Activated CD8-positive, alpha-beta memory T cell treated with anti-CD3 and anti-CD28 coated beads for 24 hours (primary cell): ENCODE data around the gene C6orf15.

Source experiments
- DNase-seq: peaks from one replicate; pipeline ENCODE4 v3.0.0-alpha.2; 2020

The C6orf15 gene

GRCh38 chr6:31112478-31112877 lies at the start of gene C6orf15:
Gene C6orf15, minus strand, starts transcription at chr6:31112575. Its CDS starts 20 bp downstream, at chr6:31112555.
- DNase-seq, result no peak

DNA sequence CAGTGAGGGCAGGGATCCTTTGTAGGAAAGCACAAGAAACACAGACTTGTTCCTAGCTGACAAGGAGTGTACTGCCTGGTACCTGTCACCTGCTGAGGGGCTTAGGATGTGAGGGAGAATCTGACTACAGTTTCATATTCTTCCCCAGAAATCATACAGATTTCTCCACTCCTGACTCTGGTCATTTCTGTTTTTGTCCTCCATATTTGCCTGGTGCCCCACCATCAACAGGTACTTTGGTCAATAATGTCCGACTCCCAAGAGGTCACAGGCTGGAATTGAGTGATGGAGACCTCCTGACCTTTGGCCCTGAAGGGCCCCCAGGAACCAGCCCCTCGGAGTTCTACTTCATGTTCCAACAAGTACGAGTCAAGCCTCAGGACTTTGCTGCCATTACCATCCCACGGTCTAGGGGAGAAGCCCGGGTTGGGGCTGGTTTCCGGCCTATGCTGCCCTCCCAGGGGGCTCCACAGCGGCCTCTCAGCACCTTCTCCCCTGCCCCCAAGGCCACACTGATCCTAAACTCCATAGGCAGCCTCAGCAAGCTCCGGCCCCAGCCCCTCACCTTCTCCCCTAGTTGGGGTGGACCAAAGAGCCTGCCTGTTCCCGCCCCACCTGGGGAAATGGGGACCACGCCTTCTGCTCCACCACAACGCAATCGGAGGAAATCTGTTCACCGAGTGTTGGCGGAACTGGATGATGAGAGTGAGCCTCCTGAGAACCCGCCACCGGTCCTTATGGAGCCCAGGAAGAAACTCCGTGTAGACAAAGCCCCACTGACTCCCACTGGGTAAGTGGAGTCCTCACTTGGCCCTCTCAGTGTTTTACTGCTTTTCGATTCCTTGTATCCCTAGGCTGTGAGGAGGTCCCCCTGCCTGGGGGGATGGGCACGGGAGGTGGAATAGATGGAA lies 49.1 kb upstream of the C6orf15 start:
- DNase-seq, result no peak

- DNase-seq, result peak; percentile 67
Measured at GRCh38 chr6:31158863-31159855, 46.8 kb upstream of the C6orf15 start.

DNA sequence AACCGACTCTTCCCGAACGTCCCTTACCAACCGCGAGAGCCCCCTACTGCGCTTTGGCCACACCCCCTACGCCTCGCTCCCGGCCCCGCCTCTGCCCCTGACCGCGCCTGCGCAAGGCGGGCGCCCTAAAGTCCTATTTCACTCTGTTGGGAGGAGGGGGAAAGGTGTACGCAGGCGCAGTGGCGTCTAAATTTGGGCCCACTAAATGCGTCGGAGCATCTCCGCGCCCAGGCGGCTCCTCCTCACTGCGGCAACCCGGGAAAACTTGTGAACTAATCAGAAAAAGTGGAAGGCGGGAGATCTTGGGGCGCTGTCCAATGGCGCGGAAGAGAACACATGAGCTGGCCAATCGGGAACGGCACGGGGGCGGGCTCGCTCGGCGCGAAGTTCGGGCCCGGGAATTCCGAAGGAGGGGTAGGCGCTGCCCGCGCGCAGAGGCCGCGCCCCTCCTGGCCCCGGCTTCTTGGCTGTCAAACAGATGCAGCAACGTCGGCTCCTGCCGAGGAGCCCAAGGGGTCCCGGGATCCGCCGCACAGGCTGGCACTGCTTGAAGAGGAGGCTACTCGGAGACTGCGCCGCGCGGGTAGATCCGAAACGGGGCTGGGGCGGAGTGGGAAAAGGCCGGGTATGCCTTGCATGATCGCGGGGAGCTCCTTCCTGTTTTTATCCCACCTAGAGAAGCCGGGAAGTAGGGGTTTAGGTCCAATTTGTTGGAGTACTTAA lies 45.9 kb upstream of the C6orf15 start, which contains the start of gene TCF19:
Gene TCF19 (plus strand): TSS at position 450 of the 723 bp plus-strand sequence. CDS start 881 bp downstream, outside the sequence.
- DNase-seq, result peak; percentile 99

GRCh38 chr6:31157513-31158139 lies 45.3 kb upstream of the C6orf15 start, which contains the start of gene CCHCR1:
Gene CCHCR1, minus strand, starts transcription at chr6:31157802. Its CDS starts 202 bp downstream, at chr6:31157600.
- DNase-seq, result no peak

DNA sequence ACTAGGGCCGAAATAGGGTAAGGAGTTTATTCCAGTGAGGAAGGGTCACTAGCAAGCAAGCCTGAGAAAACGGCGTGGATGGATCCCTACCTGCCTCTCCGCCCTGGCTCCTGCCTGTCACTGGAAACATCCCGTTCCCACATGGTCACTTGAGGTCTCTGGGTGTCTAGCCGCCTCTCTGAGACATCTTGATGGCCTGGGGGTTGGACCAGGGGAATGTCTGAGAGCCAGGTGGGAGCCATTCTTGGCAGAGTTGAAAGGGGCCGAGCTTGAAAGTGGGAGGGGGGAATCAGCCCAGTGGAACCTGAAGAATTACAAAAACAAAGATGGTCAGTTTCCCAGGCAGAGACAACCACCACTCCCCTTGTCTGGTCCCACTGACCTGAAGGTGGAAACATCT lies 44.3 kb upstream of the C6orf15 start:
- no peak for DNase-seq

GRCh38 chr6:31154436-31154835 lies 42.1 kb upstream of the C6orf15 start:
- DNase-seq, result no peak

DNA sequence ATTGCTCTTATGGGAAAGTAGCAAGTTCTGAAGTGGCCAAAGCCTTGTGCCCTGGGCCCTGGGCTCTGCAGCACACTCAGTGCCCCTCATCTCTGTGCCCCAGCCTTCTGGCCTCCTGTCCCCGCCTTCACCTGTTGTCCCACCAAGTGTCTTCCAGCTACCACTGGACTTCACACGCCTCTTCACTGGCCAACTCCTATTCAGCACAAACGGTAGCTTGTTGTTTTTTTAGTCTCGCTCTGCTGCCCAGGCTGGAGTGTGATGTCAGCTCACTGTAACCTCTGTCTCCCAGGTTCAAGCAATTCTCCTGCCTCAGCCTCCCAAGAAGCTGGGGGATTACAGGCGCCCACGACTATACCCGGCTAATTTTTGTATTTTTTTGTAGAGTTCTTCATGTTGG lies 40.4 kb upstream of the C6orf15 start:
- DNase-seq, result no peak

DNA sequence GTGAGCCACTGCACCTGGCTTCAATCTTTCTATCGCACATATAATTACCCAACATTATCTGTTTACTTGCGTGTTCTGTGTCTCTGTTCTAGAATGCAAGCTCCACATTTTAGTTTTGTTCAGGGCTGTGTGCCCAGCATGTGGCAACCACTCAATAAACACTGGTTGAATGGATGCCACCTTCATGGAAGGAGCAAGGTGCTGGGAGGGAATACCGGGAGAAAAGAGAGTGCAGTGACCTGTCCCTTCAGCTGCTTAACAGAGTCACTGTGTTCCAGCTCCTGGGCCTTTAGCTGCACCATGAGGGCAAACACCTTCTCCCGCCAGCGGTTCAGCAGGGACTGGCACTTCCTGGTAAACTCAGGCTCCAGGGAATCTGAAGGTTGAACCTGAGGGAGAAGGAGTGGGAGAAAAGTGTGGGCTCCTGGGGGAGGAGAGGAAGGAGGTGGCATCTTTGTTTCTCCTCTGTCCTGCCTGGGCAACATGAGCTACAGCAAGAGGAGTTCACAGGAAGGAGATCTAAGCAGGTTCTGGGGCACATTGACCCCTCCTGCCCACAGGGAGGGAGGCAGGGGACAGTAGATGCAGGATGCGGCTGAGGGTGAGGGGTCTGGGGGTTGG lies 37.6 kb upstream of the C6orf15 start:
- no peak for DNase-seq

GRCh38 chr6:31145386-31145785 lies 33.0 kb upstream of the C6orf15 start:
- no peak for DNase-seq

DNA sequence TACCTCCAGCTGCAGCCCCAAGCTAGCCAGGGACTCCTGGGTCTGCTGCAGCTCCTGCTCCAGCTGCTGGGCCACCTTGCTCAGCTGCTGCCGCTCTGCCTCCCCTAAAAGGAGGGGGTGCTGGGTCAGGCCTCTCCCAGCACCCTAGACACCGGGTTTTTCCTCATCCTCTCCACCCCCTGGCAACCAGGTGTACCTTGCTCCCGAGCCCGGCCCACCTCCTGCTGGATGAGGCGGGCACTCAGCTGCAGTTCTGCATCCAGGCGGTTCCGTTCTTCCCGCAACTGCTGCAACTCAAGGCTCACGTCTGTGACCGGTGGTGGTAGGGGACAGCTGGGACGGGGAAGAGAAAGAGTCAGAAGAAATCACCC lies 32.6 kb upstream of the C6orf15 start:
- no peak for DNase-seq

DNA sequence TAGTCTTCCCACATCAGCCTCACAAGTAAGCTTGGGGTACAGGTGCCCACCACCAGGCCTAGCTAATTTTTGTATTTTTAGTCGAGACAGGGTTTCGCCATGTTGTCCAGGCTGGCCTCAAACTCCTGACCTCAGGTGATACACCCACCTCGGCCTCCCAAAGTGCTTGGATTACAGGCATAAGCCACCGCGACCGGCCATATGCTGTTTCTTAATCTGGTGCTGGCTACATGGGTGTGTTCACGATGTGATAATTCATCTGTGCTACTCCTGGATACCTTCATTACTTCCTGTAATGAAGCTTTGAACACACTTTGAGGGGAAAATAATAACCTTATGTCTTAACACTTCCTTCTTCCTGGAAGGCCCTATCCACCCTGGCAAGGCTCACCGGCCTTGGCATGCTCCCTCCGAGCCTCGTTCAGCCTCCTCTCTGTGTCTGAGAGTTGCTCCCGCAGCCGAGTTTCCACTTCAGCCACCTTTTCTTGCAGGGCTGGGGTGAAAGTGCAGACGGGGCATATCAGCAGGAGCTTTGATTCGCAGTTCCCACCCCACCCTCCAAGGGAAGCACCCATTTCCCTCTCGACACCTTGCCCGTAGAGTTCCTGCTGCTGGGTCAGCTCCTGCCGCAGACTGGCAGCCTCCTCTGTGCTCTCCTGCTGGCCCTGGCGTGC lies 32.1 kb upstream of the C6orf15 start:
- no peak for DNase-seq

GRCh38 chr6:31143148-31143547 lies 30.8 kb upstream of the C6orf15 start:
- no peak for DNase-seq

- no peak for DNase-seq
Measured at GRCh38 chr6:31142361-31142761, 30.0 kb upstream of the C6orf15 start.

DNA sequence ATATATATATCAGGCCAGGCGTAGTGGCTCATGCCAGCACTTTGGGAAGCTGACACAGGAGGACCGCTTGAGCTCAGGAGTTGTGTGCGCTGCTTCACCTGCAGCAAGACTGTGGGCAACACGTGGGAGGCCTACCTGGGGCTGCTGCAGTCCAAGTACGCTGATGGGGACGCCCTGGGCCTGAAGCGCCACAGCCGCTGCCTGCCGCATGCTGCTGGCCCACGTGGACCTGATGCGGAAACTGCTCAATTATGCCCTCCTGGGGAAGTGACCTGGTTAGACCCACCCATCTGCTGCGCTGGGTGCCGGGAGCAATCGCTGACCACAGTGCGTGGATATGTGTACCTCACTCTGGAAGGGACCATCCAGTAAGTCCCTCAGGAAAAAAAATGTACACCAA lies 28.3 kb upstream of the C6orf15 start:
- no peak for DNase-seq

GRCh38 chr6:31139599-31139998 lies 27.2 kb upstream of the C6orf15 start:
- no peak for DNase-seq

DNA sequence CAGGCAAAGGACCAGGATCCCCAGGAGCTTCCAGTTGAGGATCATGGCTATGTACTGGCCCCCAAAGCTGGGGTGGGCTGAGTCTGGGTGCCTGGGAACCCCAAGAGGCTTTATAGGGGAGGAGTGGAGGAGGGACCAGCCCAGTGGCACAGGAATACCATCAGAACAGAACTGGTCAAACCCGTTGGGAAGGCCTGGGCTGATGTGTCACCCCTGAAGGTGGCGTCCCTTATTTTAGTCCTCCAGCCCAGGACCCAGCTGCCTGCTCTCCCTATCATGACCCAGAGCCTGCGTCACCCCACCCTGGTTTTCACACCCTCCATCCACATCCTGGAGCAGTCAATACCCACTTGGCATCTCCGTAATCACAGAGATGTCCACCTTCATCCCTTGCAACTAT lies 26.6 kb upstream of the C6orf15 start, which contains the start of gene PSORS1C2:
Gene PSORS1C2 (minus strand): TSS at position 85 of the 400 bp plus-strand sequence. CDS start 40 bp downstream, at position 45.
- no peak for DNase-seq

GRCh38 chr6:31135710-31136109 lies 23.3 kb upstream of the C6orf15 start:
- no peak for DNase-seq

- no peak for DNase-seq
Measured at GRCh38 chr6:31132806-31133205, 20.4 kb upstream of the C6orf15 start.

- DNase-seq, result no peak
Measured at GRCh38 chr6:31131595-31131994, 19.2 kb upstream of the C6orf15 start.

DNA sequence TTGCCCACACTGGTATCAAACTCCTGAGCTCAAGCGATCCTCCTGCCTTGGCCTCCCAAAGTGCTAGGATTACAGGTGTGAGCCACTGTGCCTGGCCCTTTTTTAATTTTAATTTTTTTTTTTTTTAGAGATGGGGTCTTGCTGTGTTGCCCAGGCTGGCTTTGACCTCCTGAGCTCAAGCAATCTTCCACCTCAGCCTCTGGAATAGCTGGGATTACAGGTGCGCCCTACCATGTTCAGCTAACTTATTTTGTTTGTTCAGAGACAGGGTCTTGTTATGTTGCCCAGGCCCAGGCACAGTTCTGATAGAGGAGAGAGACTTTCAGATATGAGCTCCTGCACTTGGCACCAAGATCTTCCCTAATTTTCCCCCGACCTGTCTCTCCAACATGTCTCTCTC lies 18.4 kb upstream of the C6orf15 start:
- DNase-seq, result no peak
